Prostate gland (tissue), 2 donors: ENCODE data around the gene PPP2R5D. TPM values are rescaled to one million over a fixed set of nuclear protein-coding genes. Genes with fewer than 3 reads are reported as not detected.

ENCODE experiments used
- DNase-seq: peaks from one replicate; pipeline ENCODE4 v3.0.0-alpha.2; 2019; ENCODE audit warnings: low spot score
- H3K27ac ChIP-seq, 2 donors: fragments of 200-600 bp; sonication (generic); 2 replicates each; pipeline ENCODE4 v1.5.1; 2017 to 2019
- H3K27me3 ChIP-seq: fragments of 200-600 bp; sonication (generic); replicated peaks from 2 replicates; pipeline ENCODE4 v1.5.1; 2019; ENCODE audit not compliant: insufficient read depth
- H3K36me3 ChIP-seq, 2 donors: fragments of 200-600 bp; sonication (generic); 1 replicate in 1 of 2; 2 replicates in 1 of 2; pipeline versions ENCODE4 v1.5.1 to v1.8.1; 2017 to 2019
- H3K4me1 ChIP-seq: fragments of 200-600 bp; sonication (generic); replicated peaks from 2 replicates; pipeline ENCODE4 v1.5.1; 2019
- H3K4me3 ChIP-seq, 2 donors: fragments of 200-600 bp; sonication (generic); 2 replicates each; pipeline ENCODE4 v1.5.1; 2017 to 2019
- H3K9me3 ChIP-seq: fragments of 200-600 bp; sonication (generic); 2 replicates; pipeline ENCODE4 v1.5.1; 2017
- POLR2A ChIP-seq: fragments of 450-650 bp; IDR thresholded peaks from one replicate; pipeline ENCODE4 v1.6.1; 2016; ENCODE audit warnings: antibody characterized with exemption, mild to moderate bottlenecking
- POLR2AphosphoS5 ChIP-seq: sonication (generic); formaldehyde crosslinking; IDR thresholded peaks from one replicate; pipeline ENCODE4 v1.6.1; 2017; ENCODE audit warnings: antibody characterized with exemption
- WGBS: methylation state at CpG from one replicate; pipeline ENCODE4 v1.1.5; 2018; 5-methylcytosine and 5-hydroxymethylcytosine counted together
- intact Hi-C: fragments of 100-400 bp; cut with DNase I; formaldehyde crosslinking; loops from one replicate; pipeline ENCODE4 v1.14.2; 2022
- total RNA-seq, 2 donors: library from RNA; depleted of rRNA; stranded (reverse); fragments of >200 nt; gene quantifications; one replicate each; pipeline ENCODE4 v1.1.0, GENCODE V29; 2016
- TF ChIP-seq, protein P1 (sequence below), 4 experiments: fragments of 200-600 bp in 2 of 4; fragments of 450-650 bp in 2 of 4; sonication (generic) in 2 of 4; IDR thresholded peaks; 1 replicate in 3 of 4; 2 replicates in 1 of 4; pipeline ENCODE4 v1.5.1; 2016 to 2019; ENCODE audit warnings: antibody characterized with exemption in 4 of 4, mild to moderate bottlenecking in 2 of 4, moderate library complexity in 2 of 4

PPP2R5D gene
- total RNA-seq, 2 donors from 2014 or later: 55.1 to 95.9 TPM

DNA sequence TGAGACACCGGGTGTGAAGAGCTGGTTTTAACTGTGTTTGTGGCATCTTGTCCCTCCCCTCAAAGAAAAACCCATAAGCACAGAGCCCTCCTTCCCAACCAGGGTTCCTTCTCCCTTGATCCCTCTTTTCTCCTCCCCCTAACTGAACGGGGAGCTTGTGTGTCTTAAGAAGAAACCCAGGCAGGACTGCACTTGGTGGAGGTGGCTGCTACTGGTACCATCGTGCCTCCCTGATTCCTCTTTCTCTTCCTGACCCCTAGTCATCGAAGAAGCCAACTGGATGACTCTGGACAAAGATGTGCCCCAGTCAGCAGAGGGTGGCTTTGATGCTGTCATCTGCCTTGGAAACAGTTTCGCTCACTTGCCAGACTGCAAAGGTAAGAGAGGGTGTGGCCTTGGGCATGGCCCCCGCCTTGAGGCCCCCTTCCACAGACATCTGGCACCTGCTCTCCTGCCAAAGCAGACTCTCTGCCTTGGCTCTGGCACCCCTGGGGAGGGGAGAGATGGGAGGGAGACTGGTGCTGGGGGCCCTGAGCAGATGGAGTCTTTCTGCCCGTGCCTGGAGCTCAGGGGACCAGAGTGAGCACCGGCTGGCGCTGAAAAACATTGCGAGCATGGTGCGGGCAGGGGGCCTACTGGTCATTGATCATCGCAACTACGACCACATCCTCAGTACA is 21.7 kb upstream of the PPP2R5D start:
- intact Hi-C loops: no loop called here
- Histone ChIP-seq H3K4me1 (no peaks in the 10 kb centered on the region), H3K27me3 (no peaks in the 10 kb centered on the region), H3K4me3 (no peak overlapping the region), H3K27ac (no peak overlapping the region), H3K9me3 (no peaks in the 10 kb centered on the region), H3K36me3 (peaks cover 5 to 9% of the 10 kb centered on the region in 2 donors)
- DNase-seq: no peak
- WGBS: 87% methylated on average over 13 of the region's 13 CpGs
- TF ChIP-seq, protein P1, sequence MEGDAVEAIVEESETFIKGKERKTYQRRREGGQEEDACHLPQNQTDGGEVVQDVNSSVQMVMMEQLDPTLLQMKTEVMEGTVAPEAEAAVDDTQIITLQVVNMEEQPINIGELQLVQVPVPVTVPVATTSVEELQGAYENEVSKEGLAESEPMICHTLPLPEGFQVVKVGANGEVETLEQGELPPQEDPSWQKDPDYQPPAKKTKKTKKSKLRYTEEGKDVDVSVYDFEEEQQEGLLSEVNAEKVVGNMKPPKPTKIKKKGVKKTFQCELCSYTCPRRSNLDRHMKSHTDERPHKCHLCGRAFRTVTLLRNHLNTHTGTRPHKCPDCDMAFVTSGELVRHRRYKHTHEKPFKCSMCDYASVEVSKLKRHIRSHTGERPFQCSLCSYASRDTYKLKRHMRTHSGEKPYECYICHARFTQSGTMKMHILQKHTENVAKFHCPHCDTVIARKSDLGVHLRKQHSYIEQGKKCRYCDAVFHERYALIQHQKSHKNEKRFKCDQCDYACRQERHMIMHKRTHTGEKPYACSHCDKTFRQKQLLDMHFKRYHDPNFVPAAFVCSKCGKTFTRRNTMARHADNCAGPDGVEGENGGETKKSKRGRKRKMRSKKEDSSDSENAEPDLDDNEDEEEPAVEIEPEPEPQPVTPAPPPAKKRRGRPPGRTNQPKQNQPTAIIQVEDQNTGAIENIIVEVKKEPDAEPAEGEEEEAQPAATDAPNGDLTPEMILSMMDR (IDR thresholded peaks at IDR 0.05): no peak
- TF ChIP-seq POLR2AphosphoS5: no peak
- no peak for TF ChIP-seq POLR2A

DNA sequence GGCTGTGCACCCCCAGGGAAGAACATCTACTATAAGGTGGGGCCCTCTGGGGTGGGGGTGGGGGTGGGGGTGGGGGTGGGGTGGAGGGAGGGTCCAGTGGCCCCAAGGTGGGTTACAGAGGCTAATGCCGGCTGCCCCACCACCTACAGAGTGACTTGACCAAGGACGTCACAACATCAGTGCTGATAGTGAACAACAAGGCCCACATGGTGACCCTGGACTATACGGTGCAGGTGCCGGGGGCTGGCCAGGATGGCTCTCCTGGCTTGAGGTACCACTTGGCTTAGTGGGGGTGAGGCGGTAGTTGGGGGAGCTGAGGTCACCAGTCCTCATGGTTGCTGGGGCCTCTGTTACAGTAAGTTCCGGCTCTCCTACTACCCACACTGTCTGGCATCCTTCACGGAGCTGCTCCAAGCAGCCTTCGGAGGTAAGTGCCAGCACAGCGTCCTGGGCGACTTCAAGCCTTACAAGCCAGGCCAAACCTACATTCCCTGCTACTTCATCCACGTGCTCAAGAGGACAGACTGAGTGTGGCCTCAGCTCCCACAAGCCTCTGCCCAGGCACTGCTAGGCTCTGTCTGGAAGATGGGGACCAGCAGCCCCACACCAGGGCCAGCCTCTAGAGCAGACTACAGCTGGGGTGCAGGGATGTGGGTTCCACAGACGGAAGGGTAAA is 21.1 kb upstream of the PPP2R5D start:
- no peak overlapping the region for H3K27ac ChIP-seq
- H3K4me3 ChIP-seq: no peak overlapping the region
- WGBS: 79% methylated on average over 12 of the region's 12 CpGs
- H3K9me3 ChIP-seq: no peaks in the 10 kb centered on the region
- H3K4me1 ChIP-seq: no peaks in the 10 kb centered on the region
- DNase-seq: no peak
- intact Hi-C loops: no loop called here
- H3K27me3 ChIP-seq: no peaks in the 10 kb centered on the region
- TF ChIP-seq POLR2AphosphoS5 (no peak), POLR2A (no peak)
- TF ChIP-seq, protein P1 (IDR thresholded peaks at IDR 0.05): no peak
- H3K36me3 ChIP-seq: peaks cover 5 to 9% of the 10 kb centered on the region in 2 donors

DNA sequence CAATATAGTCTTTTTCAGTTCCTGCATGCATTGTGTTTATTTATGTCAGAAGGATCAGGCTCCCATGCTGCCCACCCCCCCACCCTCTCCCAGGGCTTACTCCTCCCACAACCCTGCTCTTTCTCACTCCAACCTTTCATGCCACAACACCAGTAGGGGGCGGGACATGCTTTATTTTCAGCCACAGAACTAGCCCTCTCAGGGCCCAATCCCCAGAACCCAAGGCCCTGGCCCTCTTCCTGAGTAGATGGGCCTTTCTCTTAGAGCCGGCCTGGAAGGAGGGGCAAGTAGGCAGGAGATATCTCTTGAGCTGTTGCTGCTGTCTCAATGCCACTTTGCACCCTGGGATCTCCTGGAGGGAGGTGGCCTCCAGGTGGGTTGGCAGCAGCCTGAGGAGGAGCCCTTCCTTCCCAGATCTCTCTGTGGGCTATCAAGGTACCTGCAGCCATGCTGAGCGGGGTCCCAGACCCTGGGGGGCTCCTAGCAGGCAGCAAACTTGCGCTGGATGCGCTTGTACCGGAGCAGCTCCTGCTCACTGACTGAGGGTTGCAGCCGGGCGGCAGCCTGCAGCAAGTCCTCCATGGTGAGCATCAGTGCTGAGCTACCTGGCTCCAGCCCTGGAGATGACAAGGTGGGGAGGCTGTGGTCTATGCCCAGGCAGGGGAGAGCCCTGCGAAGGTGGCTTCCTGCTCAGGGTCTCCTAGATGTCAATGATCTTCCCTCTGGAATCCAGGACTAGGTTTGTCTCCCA is 20.3 kb upstream of the PPP2R5D start:
- H3K27me3 ChIP-seq: no peaks in the 10 kb centered on the region
- 69% methylated on average over 3 of the region's 9 CpGs for WGBS
- no peaks in the 10 kb centered on the region for H3K9me3 ChIP-seq
- no peak overlapping the region for H3K4me3 ChIP-seq
- H3K27ac ChIP-seq: no peak overlapping the region
- TF ChIP-seq POLR2AphosphoS5 (no peak), POLR2A (no peak)
- TF ChIP-seq, protein P1 (IDR thresholded peaks at IDR 0.05): no peak
- no peak for DNase-seq
- H3K4me1 ChIP-seq: no peaks in the 10 kb centered on the region
- intact Hi-C loops: no loop called here
- H3K36me3 ChIP-seq: peaks cover 5 to 9% of the 10 kb centered on the region in 2 donors

DNA sequence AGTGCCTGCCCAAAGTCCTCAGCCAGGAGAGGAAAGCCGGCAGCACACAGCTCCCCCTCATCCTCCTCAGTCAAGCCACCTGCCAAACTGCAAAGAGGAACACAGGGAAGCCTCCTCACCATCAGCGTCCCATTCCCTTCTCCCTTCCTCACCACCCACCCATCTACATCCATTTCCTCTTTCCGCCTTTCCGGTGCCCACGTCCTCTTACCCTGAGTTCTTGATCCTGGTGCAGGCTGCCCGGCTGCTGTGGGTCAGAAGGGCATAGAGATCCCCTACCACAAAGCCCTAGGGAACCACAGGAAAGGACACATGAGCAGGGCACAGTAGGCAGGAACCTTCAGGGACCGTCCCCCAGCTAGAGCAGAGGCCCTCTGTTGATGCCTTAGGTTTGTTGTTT is 17.8 kb upstream of the PPP2R5D start:
- DNase-seq: no peak
- TF ChIP-seq, protein P1 (IDR thresholded peaks at IDR 0.05): no peak
- TF ChIP-seq POLR2AphosphoS5 (no peak), POLR2A (no peak)
- no peaks in the 10 kb centered on the region for H3K9me3 ChIP-seq
- H3K27ac ChIP-seq: no peak overlapping the region
- no peak overlapping the region for H3K4me3 ChIP-seq
- H3K27me3 ChIP-seq: no peaks in the 10 kb centered on the region
- 89% methylated on average over 7 of the region's 7 CpGs for WGBS
- intact Hi-C loops: no loop called here
- H3K4me1 ChIP-seq: no peaks in the 10 kb centered on the region
- peaks cover 5 to 9% of the 10 kb centered on the region in 2 donors for H3K36me3 ChIP-seq
